ENCODE results near the gene MAP3K1. TPM values are rescaled to one million over a fixed set of nuclear protein-coding genes. Genes with fewer than 3 reads are reported as not detected.

The MAP3K1 gene
- total RNA-seq, 1 donor from 2014 or later = 33.1 TPM

GRCh38 chr5:56808211-56808610 lies 7.1 kb upstream of the MAP3K1 start:
- no peak for DNase-seq (ENCODE audit: extremely low spot score in 2 of 2)
- Histone ChIP-seq H3K36me3 (no peaks in the 10 kb centered on the region), H3K27ac (no peak overlapping the region), H3K4me3 (no peak overlapping the region), H3K4me1 (no peaks in the 10 kb centered on the region), H3K9me3 (no peaks in the 10 kb centered on the region), H3K27me3 (no peaks in the 10 kb centered on the region)
- TF ChIP-seq CTCF (IDR thresholded peaks at IDR 0.05) (no peak), POLR2AphosphoS5 (IDR thresholded peaks at IDR 0.05; ENCODE audit: insufficient read depth in 1 of 2, low read depth in 1 of 2) (no peak), POLR2A (IDR thresholded peaks at IDR 0.05) (no peak)
- intact Hi-C loops (cut with DNase I) = no loop called here

GRCh38 chr5:56810826-56811225 lies 4.5 kb upstream of the MAP3K1 start:
- TF ChIP-seq POLR2A (IDR thresholded peaks at IDR 0.05) (no peak), CTCF (IDR thresholded peaks at IDR 0.05) (no peak), POLR2AphosphoS5 (IDR thresholded peaks at IDR 0.05; ENCODE audit: insufficient read depth in 1 of 2, low read depth in 1 of 2) (no peak)
- intact Hi-C loops (cut with DNase I) = no loop called here
- Histone ChIP-seq H3K36me3 (no peaks in the 10 kb centered on the region), H3K4me3 (no peak overlapping the region), H3K4me1 (no peaks in the 10 kb centered on the region), H3K9me3 (no peaks in the 10 kb centered on the region), H3K27ac (no peak overlapping the region), H3K27me3 (no peaks in the 10 kb centered on the region)
- DNase-seq (ENCODE audit: extremely low spot score in 2 of 2) = no peak

GRCh38 chr5:56812110-56812509 lies 3.2 kb upstream of the MAP3K1 start:
- DNase-seq (ENCODE audit: extremely low spot score in 2 of 2) = no peak
- Histone ChIP-seq H3K9me3 (no peaks in the 10 kb centered on the region), H3K27me3 (no peaks in the 10 kb centered on the region), H3K4me1 (peaks cover 5% of the 10 kb centered on the region), H3K4me3 (no peak overlapping the region), H3K36me3 (no peaks in the 10 kb centered on the region), H3K27ac (no peak overlapping the region)
- intact Hi-C loops (cut with DNase I) = no loop called here
- TF ChIP-seq POLR2A (IDR thresholded peaks at IDR 0.05) (no peak), CTCF (IDR thresholded peaks at IDR 0.05) (no peak), POLR2AphosphoS5 (IDR thresholded peaks at IDR 0.05; ENCODE audit: insufficient read depth in 1 of 2, low read depth in 1 of 2) (no peak)

- intact Hi-C loops (cut with DNase I) = no loop called here
- no peaks in the 10 kb centered on the region for H3K27me3 ChIP-seq
- no peak for TF ChIP-seq CTCF (IDR thresholded peaks at IDR 0.05)
- TF ChIP-seq POLR2AphosphoS5 (IDR thresholded peaks at IDR 0.05; ENCODE audit: insufficient read depth in 1 of 2, low read depth in 1 of 2) = no peak
- no peak for TF ChIP-seq POLR2A (IDR thresholded peaks at IDR 0.05)
- no peaks in the 10 kb centered on the region for H3K9me3 ChIP-seq
- no peak overlapping the region for H3K4me3 ChIP-seq
- DNase-seq (ENCODE audit: extremely low spot score in 2 of 2) = no peak
- no peak overlapping the region for H3K27ac ChIP-seq
- H3K36me3 ChIP-seq = no peaks in the 10 kb centered on the region
- H3K4me1 ChIP-seq = peaks cover 16% of the 10 kb centered on the region
These were observed 2.0 kb upstream of the MAP3K1 start for GRCh38 chr5:56813302-56813701.

GRCh38 chr5:56814361-56814962 lies 887 bp upstream of the MAP3K1 start:
- intact Hi-C loops (cut with DNase I) = no loop called here
- Histone ChIP-seq H3K27ac (peak overlapping the region; percentile 97), H3K27me3 (no peaks in the 10 kb centered on the region), H3K4me3 (peak overlapping the region; percentile 85 to 92), H3K4me1 (peaks cover 27% of the 10 kb centered on the region), H3K9me3 (no peaks in the 10 kb centered on the region), H3K36me3 (no peaks in the 10 kb centered on the region)
- DNase-seq (ENCODE audit: extremely low spot score in 2 of 2) = no peak
- no peak for TF ChIP-seq POLR2AphosphoS5 (IDR thresholded peaks at IDR 0.05; ENCODE audit: insufficient read depth in 1 of 2, low read depth in 1 of 2)
- TF ChIP-seq CTCF (IDR thresholded peaks at IDR 0.05) = no peak
- TF ChIP-seq POLR2A (IDR thresholded peaks at IDR 0.05) = no peak

Data from vagina (tissue), 2 donors.